HG02938 (cell line): ENCODE results near the gene MAGEF1.

ENCODE experiments used
- ATAC-seq: cut with Tn5 transposase; IDR thresholded peaks from one replicate; pipeline ENCODE4 v1.9.1; 2021; ENCODE audit warnings: mild to moderate bottlenecking, moderate library complexity; ENCODE audit not compliant: unreplicated experiment

MAGEF1 gene

DNA sequence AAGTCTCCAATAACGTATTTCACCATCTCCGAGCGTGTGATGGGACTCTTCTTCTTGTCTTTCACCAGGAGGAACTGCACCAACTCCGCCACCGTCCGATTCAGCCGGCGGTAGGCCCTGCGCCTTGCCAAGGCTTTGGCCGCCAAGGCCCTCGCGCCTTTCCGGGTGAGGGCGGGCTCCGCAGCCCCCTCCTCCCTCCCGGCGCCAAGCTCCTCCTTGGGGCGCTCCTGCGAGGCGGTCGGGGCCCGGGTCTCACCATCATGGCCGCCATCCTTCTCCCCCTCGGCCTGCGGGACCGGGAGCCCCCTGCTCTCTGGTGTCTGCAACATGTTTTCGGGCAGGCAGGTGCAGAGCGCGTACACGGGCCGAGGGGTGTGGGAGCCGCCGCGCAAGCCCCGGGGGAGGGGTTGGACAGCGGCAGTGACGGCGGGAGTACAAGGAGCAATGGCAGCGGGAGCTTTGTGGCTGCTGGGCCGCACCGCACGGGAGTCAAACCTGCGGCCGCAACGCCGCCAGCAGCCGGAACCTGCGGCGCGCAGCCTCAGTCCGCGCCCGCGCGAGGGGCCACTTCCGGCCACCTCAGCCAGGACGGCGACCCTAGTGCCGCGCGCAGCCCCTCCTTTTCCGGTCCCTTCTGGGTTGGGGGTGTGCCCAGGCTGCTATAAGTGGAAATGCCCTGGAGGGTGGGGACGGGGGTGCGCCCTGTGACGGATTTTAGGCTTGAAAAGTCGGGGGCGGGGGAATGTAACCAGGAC lies at the start of gene MAGEF1:
Gene MAGEF1 (minus strand): TSS at position 572 of the 755 bp plus-strand sequence. CDS start 243 bp downstream, at position 329.
- peak; percentile 75 for ATAC-seq

DNA sequence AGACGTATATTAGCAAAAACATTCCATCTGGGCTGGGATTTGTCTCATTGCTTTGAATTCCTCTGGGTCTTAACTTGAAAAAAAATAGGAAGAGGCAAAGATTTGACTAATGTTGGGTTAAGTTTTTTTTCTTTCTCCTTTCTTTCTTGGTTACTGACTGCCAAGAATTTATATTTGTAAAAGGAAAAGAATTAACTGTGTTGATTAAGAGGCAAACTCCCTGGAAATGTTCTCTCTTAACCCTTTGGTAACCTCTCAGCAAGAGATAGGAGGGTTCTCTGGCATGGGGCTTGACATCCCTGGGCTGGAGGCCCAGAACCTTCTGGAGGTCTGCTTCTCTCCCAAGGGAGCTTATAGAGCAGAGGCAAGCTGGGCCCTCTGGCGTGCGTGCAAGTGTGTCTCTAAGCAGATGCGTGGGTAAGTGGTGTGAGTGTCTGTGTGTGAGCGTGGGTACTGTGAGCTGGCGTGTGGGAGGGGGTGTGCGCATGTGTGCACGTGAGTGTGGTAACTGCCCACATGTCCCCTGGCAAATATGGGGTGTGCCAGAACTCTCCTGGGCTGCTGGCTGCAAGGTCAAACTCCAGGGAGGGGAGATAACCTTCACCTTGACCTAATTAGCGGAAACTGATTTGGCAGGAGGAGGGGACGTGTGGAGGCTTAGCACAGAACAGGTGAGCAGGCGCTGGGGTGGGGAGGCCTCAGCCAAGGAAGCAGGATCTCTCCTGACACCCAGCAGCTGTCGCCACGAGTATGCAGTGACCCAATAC lies 49.4 kb upstream of the MAGEF1 start:
- no peak for ATAC-seq

DNA sequence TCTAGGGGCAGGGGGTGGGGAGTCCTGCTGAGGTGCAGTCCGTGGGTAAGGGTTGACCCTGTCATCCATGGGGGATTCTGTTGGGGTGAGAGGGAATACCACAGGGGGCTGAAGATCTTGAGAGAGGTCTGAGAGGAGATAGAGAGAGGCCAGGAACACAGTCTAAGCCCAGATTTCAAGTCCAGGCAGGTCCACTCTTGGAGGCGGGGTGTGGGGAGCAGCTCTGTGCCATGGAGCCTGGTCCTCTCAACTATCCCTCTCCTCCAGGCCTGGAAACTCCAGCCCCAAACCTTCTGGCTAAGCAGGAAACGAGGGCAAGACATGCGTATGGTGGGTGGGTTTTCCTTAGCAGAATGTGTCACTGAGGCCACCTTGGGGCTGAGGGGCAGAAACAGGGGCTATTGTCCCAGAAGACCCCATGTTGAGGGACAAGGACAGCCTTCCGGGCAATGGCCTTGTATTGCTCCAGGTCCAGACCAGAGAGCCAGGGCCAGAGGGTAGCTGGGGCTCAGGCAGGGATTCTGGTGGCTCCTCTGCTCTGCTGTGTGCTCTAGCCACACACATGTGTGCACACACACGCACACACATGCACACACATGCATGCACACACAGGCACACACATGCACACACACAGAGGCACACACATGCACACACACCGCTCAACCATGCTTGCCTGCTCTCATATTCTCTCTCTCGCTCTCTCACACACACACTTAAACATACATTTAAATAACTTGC lies 48.6 kb upstream of the MAGEF1 start:
- ATAC-seq: no peak

GRCh38 chr3:184759666-184760200 lies 47.9 kb upstream of the MAGEF1 start:
- no peak for ATAC-seq

DNA sequence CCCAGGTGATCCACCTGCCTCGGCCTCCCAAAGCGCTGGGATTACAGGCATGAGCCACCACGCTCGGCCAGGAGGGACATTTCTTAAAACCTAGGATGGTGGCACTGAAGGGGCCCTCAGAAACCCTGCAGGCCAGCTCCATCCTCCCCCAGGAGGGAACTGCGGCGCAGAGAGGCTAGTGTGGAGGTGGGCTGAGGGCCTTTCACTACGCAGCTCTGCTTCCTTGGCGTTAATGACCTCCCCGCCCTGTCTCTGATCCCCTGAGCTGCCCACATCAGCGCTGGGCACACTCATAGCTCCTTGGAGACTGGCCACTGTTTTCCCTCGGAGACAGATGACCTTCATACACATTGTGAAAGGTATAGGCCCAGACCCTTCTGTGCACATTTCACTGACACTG lies 46.2 kb upstream of the MAGEF1 start:
- ATAC-seq: no peak

DNA sequence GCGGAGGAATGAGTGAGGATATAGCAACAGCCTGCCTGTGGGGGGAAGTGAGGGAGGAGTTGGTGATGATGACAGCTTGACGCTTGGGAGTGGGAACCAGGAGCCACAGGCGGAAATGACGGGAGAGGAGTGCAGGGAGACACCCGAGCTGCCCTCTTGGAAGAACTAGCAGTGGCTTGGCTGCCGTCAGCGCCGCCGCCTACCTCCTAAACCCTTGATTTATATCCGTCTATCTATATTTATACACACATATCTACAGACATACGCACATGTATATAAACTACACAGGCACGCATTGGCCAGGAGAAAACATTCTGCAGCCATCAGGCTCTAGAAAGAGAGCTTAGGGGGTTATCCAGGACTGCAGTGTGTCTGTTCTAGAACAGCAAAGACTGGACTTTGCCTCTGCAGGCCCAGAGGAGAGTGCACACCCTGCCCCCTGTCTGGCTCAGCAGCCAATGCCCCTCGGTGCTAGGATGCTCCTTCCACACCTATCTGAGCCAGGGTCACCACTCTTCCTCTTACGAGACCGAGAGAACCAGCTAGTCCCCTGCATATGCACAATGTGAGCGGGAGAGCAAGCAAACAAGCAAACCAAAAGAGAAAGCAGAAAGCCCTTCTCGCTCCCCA lies 45.3 kb upstream of the MAGEF1 start:
- no peak for ATAC-seq

GRCh38 chr3:184756151-184757021 lies 44.5 kb upstream of the MAGEF1 start:
- no peak for ATAC-seq

- ATAC-seq: no peak
Measured at GRCh38 chr3:184755315-184755731, 43.5 kb upstream of the MAGEF1 start.

- no peak for ATAC-seq
Measured at GRCh38 chr3:184752361-184752760, 40.5 kb upstream of the MAGEF1 start.

- ATAC-seq: no peak
Measured at GRCh38 chr3:184751204-184752040, 39.6 kb upstream of the MAGEF1 start.

- ATAC-seq: no peak
Measured at GRCh38 chr3:184750349-184751083, 38.7 kb upstream of the MAGEF1 start.

- no peak for ATAC-seq
Measured at GRCh38 chr3:184749168-184749744, 37.4 kb upstream of the MAGEF1 start.

GRCh38 chr3:184748219-184749135 lies 36.6 kb upstream of the MAGEF1 start:
- no peak for ATAC-seq

DNA sequence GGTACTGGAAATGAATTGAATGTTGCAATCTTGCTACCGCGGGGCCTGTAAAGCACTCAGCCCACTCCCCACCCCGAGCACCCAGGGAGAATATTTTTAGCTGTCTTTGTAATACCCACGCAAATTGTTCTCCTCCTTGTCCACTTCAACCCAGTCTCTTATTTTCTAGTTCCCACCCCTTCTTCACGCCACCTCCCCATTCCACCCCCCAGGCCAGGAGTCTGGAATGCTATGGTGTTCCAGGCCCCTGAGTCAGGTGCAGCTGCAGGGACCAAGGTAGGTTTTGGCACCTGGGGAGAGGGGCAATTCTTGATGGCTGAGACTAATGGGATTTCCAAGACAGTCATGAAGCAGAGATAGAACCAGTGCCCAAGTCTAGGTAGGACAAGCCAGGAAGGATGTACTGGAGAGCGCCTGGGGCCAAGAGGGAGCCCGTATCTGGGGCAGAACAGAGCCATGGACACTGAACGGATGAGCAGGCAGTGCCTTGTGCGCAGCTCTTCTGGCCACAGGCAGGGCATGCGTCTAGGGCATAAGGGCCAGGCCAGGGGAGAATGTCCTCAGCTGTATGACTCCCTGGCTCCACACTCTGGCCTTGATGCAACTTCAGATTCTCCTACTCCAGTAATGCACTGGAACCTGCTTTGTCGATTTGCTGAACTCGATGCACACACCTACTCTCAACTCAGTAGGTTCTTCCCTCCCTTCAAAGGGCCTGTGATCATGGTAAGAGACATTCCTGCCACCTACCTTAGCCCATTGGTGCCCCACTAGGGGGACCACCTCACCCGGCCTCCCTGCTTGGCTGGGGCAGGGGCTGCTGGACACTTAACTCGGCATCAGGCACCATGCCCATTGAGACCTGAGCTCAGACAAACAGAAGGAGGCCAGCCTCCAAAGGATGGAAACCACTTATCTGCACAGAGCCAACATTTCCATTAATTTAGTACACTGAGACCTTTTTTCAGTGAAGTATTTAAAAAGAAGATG lies 34.6 kb upstream of the MAGEF1 start:
- ATAC-seq: no peak

DNA sequence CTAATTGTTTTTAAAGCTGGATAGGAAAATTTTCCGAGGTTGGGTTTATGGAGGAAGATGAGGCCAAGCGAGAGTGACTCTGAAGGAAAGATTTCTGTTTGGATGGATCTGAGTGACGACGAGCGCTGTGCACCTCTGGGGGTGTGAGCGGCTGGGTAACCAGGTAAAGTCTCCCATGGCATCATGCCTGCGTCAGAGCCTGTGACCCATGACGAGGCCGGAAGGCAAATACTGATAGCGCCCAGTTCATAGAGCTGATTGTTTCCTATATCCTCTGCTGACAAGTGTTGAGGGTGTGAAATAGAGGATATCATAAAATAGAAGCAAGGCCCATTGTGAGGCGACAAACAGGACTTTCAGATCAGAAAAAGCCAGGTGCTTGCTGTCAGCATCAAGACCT lies 33.7 kb upstream of the MAGEF1 start:
- no peak for ATAC-seq

DNA sequence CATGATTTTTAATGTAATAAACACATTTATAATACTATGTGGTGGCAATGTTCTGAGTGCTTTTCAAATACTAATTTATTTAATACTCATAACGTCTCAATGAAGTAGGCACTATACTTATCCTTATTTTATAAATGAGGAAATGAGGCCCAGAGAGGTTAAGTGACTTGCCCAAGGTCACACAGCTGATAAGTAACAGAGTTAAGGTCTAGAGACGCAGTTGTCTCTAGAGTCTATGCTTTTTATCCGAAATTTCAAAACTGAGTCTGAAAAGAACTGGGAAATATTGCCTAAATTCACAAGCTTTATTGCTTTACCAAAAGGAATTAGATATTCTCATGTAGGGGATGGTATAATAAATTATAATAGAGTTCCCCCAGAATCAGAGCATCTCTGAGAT lies 31.4 kb upstream of the MAGEF1 start:
- no peak for ATAC-seq
